Upper lobe of left lung (tissue), 4 donors: ENCODE measurements around the gene GOLIM4.

Experiments
- POLR2A ChIP-seq, 4 donors: fragments of 450-650 bp; IDR thresholded peaks; one replicate each; pipeline ENCODE4 v1.5.1; 2016 to 2017; ENCODE audit warnings: antibody characterized with exemption in 4 of 4, mild to moderate bottlenecking in 2 of 4
- TF ChIP-seq, protein P1 (sequence below), 6 experiments: fragments of 450-650 bp in 4 of 6; fragments of 200-600 bp in 2 of 6; sonication (generic) in 2 of 6; IDR thresholded peaks; one replicate each; pipeline ENCODE4 v1.5.1; 2016 to 2019; ENCODE audit warnings: antibody characterized with exemption in 6 of 6

DNA sequence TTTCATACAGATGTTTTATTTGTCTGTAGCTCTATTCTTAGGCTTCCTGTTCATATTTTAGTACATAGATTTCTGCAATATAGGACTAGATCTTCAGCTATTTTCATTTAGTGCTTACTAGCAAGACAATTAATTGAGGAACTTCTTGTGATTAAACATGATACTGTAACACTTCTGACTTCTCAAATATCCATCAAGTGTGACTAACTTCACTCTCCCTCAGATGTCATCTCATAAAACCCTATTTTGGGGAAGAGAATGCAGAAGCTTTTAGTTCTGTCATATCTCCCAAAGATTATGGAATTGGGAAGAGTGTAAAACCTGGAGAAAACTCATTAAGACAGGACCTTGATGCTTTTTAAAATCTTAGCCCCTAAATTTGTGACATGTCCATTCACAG, 28.6 kb upstream of the GOLIM4 start:
- TF ChIP-seq, protein P1, sequence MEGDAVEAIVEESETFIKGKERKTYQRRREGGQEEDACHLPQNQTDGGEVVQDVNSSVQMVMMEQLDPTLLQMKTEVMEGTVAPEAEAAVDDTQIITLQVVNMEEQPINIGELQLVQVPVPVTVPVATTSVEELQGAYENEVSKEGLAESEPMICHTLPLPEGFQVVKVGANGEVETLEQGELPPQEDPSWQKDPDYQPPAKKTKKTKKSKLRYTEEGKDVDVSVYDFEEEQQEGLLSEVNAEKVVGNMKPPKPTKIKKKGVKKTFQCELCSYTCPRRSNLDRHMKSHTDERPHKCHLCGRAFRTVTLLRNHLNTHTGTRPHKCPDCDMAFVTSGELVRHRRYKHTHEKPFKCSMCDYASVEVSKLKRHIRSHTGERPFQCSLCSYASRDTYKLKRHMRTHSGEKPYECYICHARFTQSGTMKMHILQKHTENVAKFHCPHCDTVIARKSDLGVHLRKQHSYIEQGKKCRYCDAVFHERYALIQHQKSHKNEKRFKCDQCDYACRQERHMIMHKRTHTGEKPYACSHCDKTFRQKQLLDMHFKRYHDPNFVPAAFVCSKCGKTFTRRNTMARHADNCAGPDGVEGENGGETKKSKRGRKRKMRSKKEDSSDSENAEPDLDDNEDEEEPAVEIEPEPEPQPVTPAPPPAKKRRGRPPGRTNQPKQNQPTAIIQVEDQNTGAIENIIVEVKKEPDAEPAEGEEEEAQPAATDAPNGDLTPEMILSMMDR (IDR thresholded peaks at IDR 0.05): no peak
- no peak for TF ChIP-seq POLR2A (IDR thresholded peaks at IDR 0.05)
